PFSK-1 (cell line): ENCODE results near the gene MORC4.

ENCODE experiments used
- FOXP2 ChIP-seq: optimal IDR thresholded peaks from 2 replicates; pipeline ENCODE3; 2011; ENCODE audit warnings: borderline replicate concordance, control low read depth, inconsistent platforms; ENCODE audit not compliant: insufficient read depth; ENCODE audit errors: extremely low read length, extremely low read depth
- POLR2AphosphoS5 ChIP-seq: IDR thresholded peaks from 2 replicates; pipeline ENCODE4 v1.6.1; 2012; ENCODE audit warnings: low read depth, mild to moderate bottlenecking, control low read depth, low read length, moderate library complexity
- REST ChIP-seq, 2 experiments: IDR thresholded peaks; 2 replicates each; pipeline versions ENCODE4 v1.6.1 to v1.8.0; 2011 to 2012; ENCODE audit warnings: low read depth in 2 of 2, low read length in 2 of 2, control low read depth in 1 of 2, inconsistent platforms in 1 of 2, mild to moderate bottlenecking in 1 of 2, moderate library complexity in 1 of 2; ENCODE audit not compliant: insufficient read depth in 1 of 2
- SIN3A ChIP-seq: IDR thresholded peaks from 2 replicates; pipeline ENCODE4 v1.6.1; 2012; ENCODE audit warnings: mild to moderate bottlenecking, low read length, moderate library complexity, borderline replicate concordance; ENCODE audit not compliant: insufficient read depth
- TAF1 ChIP-seq: IDR thresholded peaks from 2 replicates; pipeline ENCODE4 v1.6.1; 2012; ENCODE audit warnings: low read length, control low read depth, borderline replicate concordance; ENCODE audit not compliant: insufficient read depth

The MORC4 gene

DNA sequence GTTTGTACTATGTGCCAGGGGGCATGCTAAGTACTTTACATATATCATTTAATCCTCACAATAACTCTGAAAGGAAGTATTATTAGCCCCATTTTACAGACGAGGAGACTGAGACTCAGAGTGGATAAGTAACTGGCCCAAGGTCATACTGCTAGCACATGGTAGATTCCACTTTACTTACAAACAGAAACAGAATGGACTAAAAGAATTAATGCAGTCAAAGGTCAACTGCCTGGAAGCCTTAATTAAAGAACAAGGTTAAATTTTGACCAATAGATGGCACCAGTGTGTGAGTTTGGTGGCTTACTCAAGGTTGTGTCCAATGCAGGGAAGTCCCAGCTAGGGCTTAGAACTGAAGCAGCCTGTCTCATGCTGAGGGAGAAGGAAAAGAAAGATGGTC is 101.5 kb downstream of the MORC4 start:
- no peak for TF ChIP-seq POLR2AphosphoS5
- no peak for TF ChIP-seq SIN3A
- TF ChIP-seq REST (IDR thresholded peaks at IDR 0.05; ENCODE audit: insufficient read depth in 1 of 2, low read depth in 2 of 2, low read length in 2 of 2), result no peak
- TF ChIP-seq FOXP2, result no peak
- TF ChIP-seq TAF1, result no peak

DNA sequence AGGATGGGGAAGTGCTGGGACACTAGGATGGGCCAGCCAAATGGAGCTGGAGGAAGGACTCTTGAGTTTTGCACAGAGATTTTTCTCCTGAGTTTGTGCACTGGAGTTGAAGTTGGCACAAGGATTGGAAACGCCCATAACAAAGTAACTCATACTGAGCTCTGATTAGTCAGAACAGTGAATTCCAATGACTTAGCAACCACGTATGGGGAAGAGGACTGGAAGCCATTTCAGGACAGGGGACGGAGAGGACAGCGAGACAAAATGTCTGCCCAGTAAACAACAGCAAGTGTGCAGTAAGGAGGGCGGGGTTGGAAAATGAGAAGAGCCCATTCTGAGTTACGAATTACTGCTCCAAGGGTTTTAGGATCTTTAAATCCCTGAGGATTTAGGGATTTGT is 102.8 kb downstream of the MORC4 start:
- TF ChIP-seq POLR2AphosphoS5 (no peak), FOXP2 (no peak), REST (IDR thresholded peaks at IDR 0.05; ENCODE audit: insufficient read depth in 1 of 2, low read depth in 2 of 2, low read length in 2 of 2) (no peak), TAF1 (no peak), SIN3A (no peak)

DNA sequence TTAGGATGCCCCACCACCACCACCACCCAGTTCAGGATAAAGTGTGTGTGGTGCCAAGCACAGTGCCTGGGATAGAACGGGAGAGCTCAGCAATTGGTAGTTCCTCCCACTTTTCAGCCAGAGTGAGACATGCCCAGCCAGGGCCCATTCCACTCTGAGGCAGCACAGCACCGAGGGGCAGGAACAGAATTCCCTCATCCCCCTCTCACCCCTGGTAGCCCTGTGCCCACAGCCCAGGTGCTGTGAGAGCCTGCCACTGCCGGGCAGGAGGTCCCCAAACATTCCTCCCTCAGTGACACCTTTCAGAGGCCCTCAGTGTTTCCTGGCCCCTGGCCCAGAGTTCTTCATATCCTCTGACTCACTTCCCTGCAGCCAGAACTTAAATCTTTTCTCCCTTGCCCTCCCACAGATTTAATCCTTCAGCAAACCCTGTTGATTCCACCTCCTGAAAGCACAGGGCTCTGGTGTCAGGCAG is 105.0 kb downstream of the MORC4 start:
- no peak for TF ChIP-seq REST (IDR thresholded peaks at IDR 0.05; ENCODE audit: insufficient read depth in 1 of 2, low read depth in 2 of 2, low read length in 2 of 2)
- TF ChIP-seq POLR2AphosphoS5, result no peak
- TF ChIP-seq TAF1, result no peak
- no peak for TF ChIP-seq FOXP2
- no peak for TF ChIP-seq SIN3A

- no peak for TF ChIP-seq TAF1
- no peak for TF ChIP-seq SIN3A
- no peak for TF ChIP-seq POLR2AphosphoS5
- no peak for TF ChIP-seq REST (IDR thresholded peaks at IDR 0.05; ENCODE audit: insufficient read depth in 1 of 2, low read depth in 2 of 2, low read length in 2 of 2)
- no peak for TF ChIP-seq FOXP2
Measured at GRCh38 chrX:106894392-106894909, 105.6 kb downstream of the MORC4 start.
